IPS-18a (cell line): Measurements from ENCODE around the gene LRRIQ1.
A peak's percentile ranks its signal among the peaks of the same experiment; 100 is the strongest.

ENCODE experiments used
- H3K27ac ChIP-seq: one replicate; pipeline ENCODE4 v1.5.1; 2013; ENCODE audit warnings: low read length
- H3K27me3 ChIP-seq: one replicate; pipeline ENCODE4 v1.6.1; 2013; ENCODE audit warnings: mild to moderate bottlenecking, low read length; ENCODE audit not compliant: control insufficient read depth, insufficient read depth
- H3K36me3 ChIP-seq: one replicate; pipeline ENCODE4 v1.6.1; 2013; ENCODE audit warnings: low read depth, low read length; ENCODE audit not compliant: control insufficient read depth
- H3K4me1 ChIP-seq: one replicate; pipeline ENCODE4 v1.6.1; 2013; ENCODE audit warnings: low read depth, low read length; ENCODE audit not compliant: control insufficient read depth
- H3K4me3 ChIP-seq: one replicate; pipeline ENCODE4 v1.5.1; 2013; ENCODE audit warnings: low read length
- H3K9ac ChIP-seq: one replicate; pipeline ENCODE4 v1.6.1; 2013; ENCODE audit warnings: mild to moderate bottlenecking, low read length, moderate library complexity
- H3K9me3 ChIP-seq: one replicate; pipeline ENCODE4 v1.6.1; 2013; ENCODE audit warnings: low read depth, low read length; ENCODE audit not compliant: control insufficient read depth

The LRRIQ1 gene

GRCh38 chr12:85275374-85275773 lies 239.2 kb downstream of the LRRIQ1 start:
- no peak overlapping the region for H3K9ac ChIP-seq
- H3K27ac ChIP-seq, result no peak overlapping the region
- no peaks in the 10 kb centered on the region for H3K9me3 ChIP-seq
- H3K4me1 ChIP-seq, result peaks cover 8% of the 10 kb centered on the region
- no peak overlapping the region for H3K4me3 ChIP-seq
- no peaks in the 10 kb centered on the region for H3K36me3 ChIP-seq
- H3K27me3 ChIP-seq, result peaks cover 28% of the 10 kb centered on the region

GRCh38 chr12:85277191-85277590 lies 241.0 kb downstream of the LRRIQ1 start:
- H3K9me3 ChIP-seq, result no peaks in the 10 kb centered on the region
- no peaks in the 10 kb centered on the region for H3K36me3 ChIP-seq
- peaks cover 28% of the 10 kb centered on the region for H3K27me3 ChIP-seq

GRCh38 chr12:85277900-85278597 lies 241.9 kb downstream of the LRRIQ1 start:
- Histone ChIP-seq H3K9me3 (no peaks in the 10 kb centered on the region), H3K36me3 (no peaks in the 10 kb centered on the region), H3K4me1 (peaks cover 13% of the 10 kb centered on the region), H3K4me3 (peak overlapping the region; percentile 84), H3K27ac (no peak overlapping the region), H3K27me3 (peaks cover 28% of the 10 kb centered on the region), H3K9ac (no peak overlapping the region)

More at GRCh38 chr12:85277191-85277590, 241.0 kb downstream of the LRRIQ1 start:
- H3K9ac ChIP-seq, result no peak overlapping the region
- no peak overlapping the region for H3K4me3 ChIP-seq
- H3K27ac ChIP-seq, result no peak overlapping the region
- H3K4me1 ChIP-seq, result peaks cover 13% of the 10 kb centered on the region

- peaks cover 13% of the 10 kb centered on the region for H3K4me1 ChIP-seq
- no peak overlapping the region for H3K27ac ChIP-seq
- no peaks in the 10 kb centered on the region for H3K9me3 ChIP-seq
- H3K27me3 ChIP-seq, result peaks cover 28% of the 10 kb centered on the region
- H3K36me3 ChIP-seq, result no peaks in the 10 kb centered on the region
- H3K4me3 ChIP-seq, result peak overlapping the region; percentile 84
- peak overlapping the region; percentile 80 for H3K9ac ChIP-seq
Observed at GRCh38 chr12:85278598-85279448, 242.7 kb downstream of the LRRIQ1 start.

GRCh38 chr12:85279449-85280164 lies 243.5 kb downstream of the LRRIQ1 start:
- peak overlapping the region; percentile 84 for H3K4me3 ChIP-seq
- peak overlapping the region; percentile 80 for H3K9ac ChIP-seq
- peaks cover 13% of the 10 kb centered on the region for H3K4me1 ChIP-seq
- H3K9me3 ChIP-seq, result no peaks in the 10 kb centered on the region
- H3K27me3 ChIP-seq, result peaks cover 28% of the 10 kb centered on the region
- H3K36me3 ChIP-seq, result no peaks in the 10 kb centered on the region
- H3K27ac ChIP-seq, result no peak overlapping the region

GRCh38 chr12:85280165-85280983 lies 244.2 kb downstream of the LRRIQ1 start, which contains the start of gene ALX1:
Gene ALX1, plus strand, starts transcription at chr12:85280220. Its CDS starts 42 bp downstream, at chr12:85280262.
- Histone ChIP-seq H3K36me3 (no peaks in the 10 kb centered on the region), H3K4me3 (peak within 1 kb of the TSS; percentile 84), H3K27ac (peak within 1 kb of the TSS; percentile 70), H3K9me3 (no peaks in the 10 kb centered on the region), H3K27me3 (peaks cover 28% of the 10 kb centered on the region), H3K4me1 (peaks cover 13% of the 10 kb centered on the region), H3K9ac (peak within 1 kb of the TSS; percentile 80)

GRCh38 chr12:85280984-85281630 lies 245.0 kb downstream of the LRRIQ1 start:
- no peaks in the 10 kb centered on the region for H3K9me3 ChIP-seq
- H3K9ac ChIP-seq, result peak overlapping the region; percentile 80
- H3K4me1 ChIP-seq, result peaks cover 13% of the 10 kb centered on the region
- no peaks in the 10 kb centered on the region for H3K36me3 ChIP-seq
- peaks cover 28% of the 10 kb centered on the region for H3K27me3 ChIP-seq
- H3K4me3 ChIP-seq, result peak overlapping the region; percentile 84
- H3K27ac ChIP-seq, result peak overlapping the region; percentile 70

GRCh38 chr12:85281636-85282312 lies 245.6 kb downstream of the LRRIQ1 start:
- H3K27ac ChIP-seq, result no peak overlapping the region
- H3K4me3 ChIP-seq, result peak overlapping the region; percentile 84
- no peak overlapping the region for H3K9ac ChIP-seq
- H3K4me1 ChIP-seq, result peaks cover 13% of the 10 kb centered on the region
- H3K36me3 ChIP-seq, result no peaks in the 10 kb centered on the region
- no peaks in the 10 kb centered on the region for H3K9me3 ChIP-seq
- peaks cover 28% of the 10 kb centered on the region for H3K27me3 ChIP-seq

GRCh38 chr12:85283560-85283959 lies 247.4 kb downstream of the LRRIQ1 start:
- no peak overlapping the region for H3K9ac ChIP-seq

More at GRCh38 chr12:85283560-85283959, 247.4 kb downstream of the LRRIQ1 start:
- Histone ChIP-seq H3K4me1 (peaks cover 11% of the 10 kb centered on the region), H3K9me3 (no peaks in the 10 kb centered on the region), H3K36me3 (no peaks in the 10 kb centered on the region), H3K27me3 (peaks cover 11% of the 10 kb centered on the region), H3K27ac (no peak overlapping the region), H3K4me3 (no peak overlapping the region)
